Tibial nerve (tissue), 4 donors: ENCODE data around the gene ECT2. TPM values are rescaled to one million over a fixed set of nuclear protein-coding genes. Genes with fewer than 3 reads are reported as not detected.
"Not testable (repeated sequence)": the region's sequence is repeated elsewhere in the genome, so short reads cannot be mapped to it uniquely, and the experiment has no call there.

Source experiments
- DNase-seq, 2 donors: peaks; one replicate each; pipeline ENCODE4 v3.0.0-alpha.2; 2019; ENCODE audit warnings: low spot score in 2 of 2
- H3K27ac ChIP-seq, 4 donors: fragments of 200-600 bp; sonication (generic) in 3 of 4; one replicate each; pipeline ENCODE4 v1.5.1; 2017 to 2019; ENCODE audit warnings: mild to moderate bottlenecking in 1 of 4
- H3K27me3 ChIP-seq, 2 donors: fragments of 200-600 bp; sonication (generic) in 1 of 2; one replicate each; pipeline versions ENCODE4 v1.5.1 to v1.6.0; 2017 to 2019
- H3K36me3 ChIP-seq, 3 donors: fragments of 200-600 bp; sonication (generic); one replicate each; pipeline ENCODE4 v1.5.1; 2018 to 2019
- H3K4me1 ChIP-seq, 4 donors: fragments of 200-600 bp; sonication (generic) in 3 of 4; one replicate each; pipeline ENCODE4 v1.5.1; 2017 to 2019
- H3K4me3 ChIP-seq, 4 donors: fragments of 200-600 bp; sonication (generic) in 3 of 4; one replicate each; pipeline ENCODE4 v1.5.1; 2017 to 2019; ENCODE audit warnings: mild to moderate bottlenecking in 1 of 4, moderate library complexity in 1 of 4
- H3K9me3 ChIP-seq, 4 donors: fragments of 200-600 bp; sonication (generic) in 3 of 4; one replicate each; pipeline ENCODE4 v1.5.1; 2017 to 2019
- CTCF ChIP-seq, 5 experiments: fragments of 200-600 bp in 3 of 5; fragments of 450-650 bp in 2 of 5; sonication (generic) in 3 of 5; IDR thresholded peaks; one replicate each; pipeline ENCODE4 v1.5.1; 2016 to 2019; ENCODE audit warnings: antibody characterized with exemption in 5 of 5, mild to moderate bottlenecking in 3 of 5, moderate library complexity in 2 of 5
- EP300 ChIP-seq, 2 donors: sonication (generic); formaldehyde crosslinking; IDR thresholded peaks; one replicate each; pipeline ENCODE4 v1.6.1; 2017; ENCODE audit warnings: antibody characterized with exemption in 2 of 2, mild to moderate bottlenecking in 1 of 2
- POLR2A ChIP-seq, 2 donors: fragments of 450-650 bp; IDR thresholded peaks; one replicate each; pipeline ENCODE4 v1.6.1; 2017; ENCODE audit warnings: antibody characterized with exemption in 2 of 2, mild to moderate bottlenecking in 2 of 2, moderate library complexity in 2 of 2
- WGBS, 2 donors: methylation state at CpG; one replicate each; pipeline ENCODE4 v1.1.5; 2018; 5-methylcytosine and 5-hydroxymethylcytosine counted together
- total RNA-seq, 4 donors: library from RNA; depleted of rRNA; stranded (reverse); fragments of >200 nt; gene quantifications; one replicate each; pipeline ENCODE4 v1.1.0, GENCODE V29; 2016

ECT2 gene
- total RNA-seq, 4 donors from 2014 or later, result 3.1 to 9.0 (median 7.0) TPM

GRCh38 chr3:172716476-172716875 lies 34.0 kb upstream of the ECT2 start:
- WGBS, 2 donors, result 51 to 55% methylated on average over 5 of the region's 5 CpGs
- H3K4me1 ChIP-seq, result peaks cover 0 to 6% (median 0%) of the 10 kb centered on the region in 4 donors
- peaks cover 0 to 14% (median 0%) of the 10 kb centered on the region in 4 donors for H3K9me3 ChIP-seq
- H3K27ac ChIP-seq, result no peak overlapping the region
- H3K27me3 ChIP-seq, result no peaks in the 10 kb centered on the region
- no peak overlapping the region for H3K4me3 ChIP-seq
- H3K36me3 ChIP-seq, result no peaks in the 10 kb centered on the region
- DNase-seq, result peak in 1 of 2 donors; percentile 50
- no peak for TF ChIP-seq EP300 (IDR thresholded peaks at IDR 0.05)

- 75 to 79% methylated on average over 4 of the region's 4 CpGs for WGBS, 2 donors
Measured at GRCh38 chr3:172717493-172718088, 32.9 kb upstream of the ECT2 start.

GRCh38 chr3:172722536-172723040 lies 27.9 kb upstream of the ECT2 start:
- DNase-seq, H3K4me1 ChIP-seq, H3K27ac ChIP-seq, H3K36me3 ChIP-seq, H3K27me3 ChIP-seq, H3K4me3 ChIP-seq: not testable (repeated sequence)
- H3K9me3 ChIP-seq, result peaks cover 0 to 24% (median 0%) of the 10 kb centered on the region in 4 donors
- WGBS, 2 donors, result 82 to 85% methylated on average over 8 of the region's 8 CpGs

More at GRCh38 chr3:172717493-172718088, 32.9 kb upstream of the ECT2 start:
- H3K9me3 ChIP-seq, result peaks cover 0 to 14% (median 0%) of the 10 kb centered on the region in 4 donors
- no peaks in the 10 kb centered on the region for H3K4me1 ChIP-seq
- no peaks in the 10 kb centered on the region for H3K27me3 ChIP-seq
- H3K27ac ChIP-seq, result no peak overlapping the region
- TF ChIP-seq POLR2A (IDR thresholded peaks at IDR 0.05) (no peak), EP300 (IDR thresholded peaks at IDR 0.05) (no peak), CTCF (IDR thresholded peaks at IDR 0.05) (no peak)
- H3K4me3 ChIP-seq, result no peak overlapping the region
- H3K36me3 ChIP-seq, result no peaks in the 10 kb centered on the region
- no peak for DNase-seq

GRCh38 chr3:172726380-172726779 lies 24.1 kb upstream of the ECT2 start:
- no peak overlapping the region for H3K4me3 ChIP-seq
- DNase-seq, result no peak
- TF ChIP-seq POLR2A (IDR thresholded peaks at IDR 0.05) (no peak), EP300 (IDR thresholded peaks at IDR 0.05) (no peak)
- H3K27me3 ChIP-seq, result no peaks in the 10 kb centered on the region
- no peaks in the 10 kb centered on the region for H3K4me1 ChIP-seq
- H3K27ac ChIP-seq, result no peak overlapping the region
- 63 to 83% methylated on average over 1 of the region's 1 CpG for WGBS, 2 donors
- H3K9me3 ChIP-seq, result peaks cover 0 to 10% (median 0%) of the 10 kb centered on the region in 4 donors
- H3K36me3 ChIP-seq, result no peaks in the 10 kb centered on the region

- no peak for DNase-seq
- no peaks in the 10 kb centered on the region for H3K27me3 ChIP-seq
- no peak overlapping the region for H3K4me3 ChIP-seq
- H3K4me1 ChIP-seq, result no peaks in the 10 kb centered on the region
- no peaks in the 10 kb centered on the region for H3K9me3 ChIP-seq
- no peaks in the 10 kb centered on the region for H3K36me3 ChIP-seq
- TF ChIP-seq CTCF (IDR thresholded peaks at IDR 0.05), result no peak
- TF ChIP-seq EP300 (IDR thresholded peaks at IDR 0.05), result no peak
- no peak for TF ChIP-seq POLR2A (IDR thresholded peaks at IDR 0.05)
- H3K27ac ChIP-seq, result no peak overlapping the region
- 88 to 90% methylated on average over 2 of the region's 2 CpGs for WGBS, 2 donors
Measured at GRCh38 chr3:172735014-172735413, 15.5 kb upstream of the ECT2 start.

- H3K36me3 ChIP-seq, result no peaks in the 10 kb centered on the region
- no peak for DNase-seq
- no peak for TF ChIP-seq CTCF (IDR thresholded peaks at IDR 0.05)
- TF ChIP-seq POLR2A (IDR thresholded peaks at IDR 0.05), result no peak
- no peak for TF ChIP-seq EP300 (IDR thresholded peaks at IDR 0.05)
- H3K27ac ChIP-seq, result no peak overlapping the region
- WGBS, 2 donors, result 43 to 52% methylated on average over 1 of the region's 1 CpG
- no peaks in the 10 kb centered on the region for H3K9me3 ChIP-seq
- H3K27me3 ChIP-seq, result no peaks in the 10 kb centered on the region
- no peaks in the 10 kb centered on the region for H3K4me1 ChIP-seq
- no peak overlapping the region for H3K4me3 ChIP-seq
Measured at GRCh38 chr3:172739462-172739861, 11.1 kb upstream of the ECT2 start.
